ENCODE results near the gene CCN2.

CCN2 gene

DNA sequence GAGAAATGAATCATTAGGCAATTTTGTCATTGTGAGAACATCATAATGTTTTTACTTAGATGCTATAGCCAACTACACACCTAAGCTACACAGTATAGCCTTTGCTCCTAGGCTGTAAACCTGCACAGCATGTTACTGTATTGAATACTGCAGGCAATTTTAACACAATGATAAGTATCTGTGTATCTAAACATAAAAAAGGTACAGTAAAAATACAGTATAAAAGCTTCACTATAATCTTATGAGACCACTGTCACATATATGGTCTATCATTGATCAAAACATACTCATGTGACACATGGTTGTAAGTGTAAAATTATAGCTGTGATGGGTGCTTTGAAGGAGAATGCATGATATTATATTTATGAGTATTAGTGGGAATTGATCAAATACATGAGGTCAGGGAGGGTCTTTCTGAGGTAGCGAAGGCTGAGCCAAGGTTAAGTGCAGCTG is 29.2 kb upstream of the CCN2 start:
- Mint-ChIP-seq H3K27me3 (no peaks in the 10 kb centered on the region), H3K4me3 (no peak overlapping the region), H3K4me1 (no peaks in the 10 kb centered on the region), H3K36me3 (ENCODE audit: insufficient read depth) (no peaks in the 10 kb centered on the region), H3K27ac (ENCODE audit: low read depth) (no peak overlapping the region), H3K9me3 (no peaks in the 10 kb centered on the region)
- DNase-seq (ENCODE audit: low spot score in 2 of 2) (no peak), ATAC-seq (replicated peaks; ENCODE audit: extremely low read depth, poor library complexity, severe bottlenecking) (no peak)

DNA sequence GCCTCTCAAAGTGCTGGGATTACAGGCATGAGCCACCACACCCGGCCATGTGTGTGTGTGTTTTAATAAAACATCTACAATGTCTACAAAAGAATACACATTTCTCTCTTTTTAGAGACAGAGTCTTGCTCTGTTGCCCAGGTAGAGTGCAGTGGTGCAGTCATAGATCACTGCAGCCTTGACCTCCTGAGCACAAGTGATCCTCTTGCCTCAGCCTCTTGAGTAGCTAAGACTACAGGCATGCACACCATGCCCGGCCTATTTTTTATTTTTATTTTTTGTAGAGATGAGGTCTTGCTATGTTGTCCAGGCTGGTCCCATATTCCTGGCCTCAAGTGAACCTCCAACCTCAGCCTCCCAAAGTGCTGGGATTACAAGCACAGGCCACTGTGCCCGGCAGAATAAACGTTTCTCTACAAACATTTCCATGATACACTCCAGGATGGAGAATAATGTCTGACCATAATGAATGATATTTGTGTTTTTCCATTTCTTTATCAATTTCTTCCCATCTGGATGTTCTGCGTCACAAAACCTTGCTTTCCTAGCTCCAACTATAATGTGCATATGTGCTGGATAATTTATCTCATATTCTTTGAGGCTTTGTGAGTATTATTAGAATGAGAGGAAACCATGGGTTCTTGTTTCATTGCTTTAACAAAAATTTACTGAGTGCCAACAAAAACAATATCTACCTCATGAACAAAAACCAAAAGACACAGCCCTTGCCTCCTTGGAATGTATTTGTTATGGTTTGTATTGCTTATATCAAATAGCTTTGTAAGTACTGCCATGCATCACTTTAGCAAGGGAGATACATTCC is 28.6 kb upstream of the CCN2 start:
- Mint-ChIP-seq H3K4me1 (no peaks in the 10 kb centered on the region), H3K4me3 (no peak overlapping the region), H3K9me3 (no peaks in the 10 kb centered on the region), H3K27ac (ENCODE audit: low read depth) (no peak overlapping the region), H3K27me3 (no peaks in the 10 kb centered on the region), H3K36me3 (ENCODE audit: insufficient read depth) (no peaks in the 10 kb centered on the region)
- DNase-seq (ENCODE audit: low spot score in 2 of 2) (no peak), ATAC-seq (replicated peaks; ENCODE audit: extremely low read depth, poor library complexity, severe bottlenecking) (no peak)

DNA sequence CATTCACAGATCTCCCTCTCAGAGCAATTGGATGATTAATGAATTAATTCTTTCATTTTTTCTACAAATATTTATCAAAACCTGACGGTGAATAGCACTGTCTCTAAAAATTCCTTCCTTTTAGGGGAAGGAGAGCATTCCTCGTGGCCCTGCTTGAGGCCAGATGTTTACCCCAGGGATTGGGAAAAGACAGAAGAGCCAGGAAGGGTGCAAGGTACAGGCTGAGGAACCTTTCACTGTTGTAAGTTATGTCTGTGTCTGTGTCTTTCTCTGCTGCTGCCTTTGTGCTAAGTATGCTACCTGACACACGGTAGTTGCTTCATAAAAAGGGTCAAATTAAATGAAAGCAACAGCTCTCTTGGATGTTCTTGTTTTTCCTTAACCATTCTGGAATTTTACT is 27.4 kb upstream of the CCN2 start:
- no peak for DNase-seq (ENCODE audit: low spot score in 2 of 2)
- no peaks in the 10 kb centered on the region for H3K36me3 Mint-ChIP-seq (ENCODE audit: insufficient read depth)
- no peak overlapping the region for H3K4me3 Mint-ChIP-seq
- no peaks in the 10 kb centered on the region for H3K9me3 Mint-ChIP-seq
- no peaks in the 10 kb centered on the region for H3K27me3 Mint-ChIP-seq
- ATAC-seq (replicated peaks; ENCODE audit: extremely low read depth, poor library complexity, severe bottlenecking), result no peak
- no peaks in the 10 kb centered on the region for H3K4me1 Mint-ChIP-seq
- H3K27ac Mint-ChIP-seq (ENCODE audit: low read depth), result no peak overlapping the region

DNA sequence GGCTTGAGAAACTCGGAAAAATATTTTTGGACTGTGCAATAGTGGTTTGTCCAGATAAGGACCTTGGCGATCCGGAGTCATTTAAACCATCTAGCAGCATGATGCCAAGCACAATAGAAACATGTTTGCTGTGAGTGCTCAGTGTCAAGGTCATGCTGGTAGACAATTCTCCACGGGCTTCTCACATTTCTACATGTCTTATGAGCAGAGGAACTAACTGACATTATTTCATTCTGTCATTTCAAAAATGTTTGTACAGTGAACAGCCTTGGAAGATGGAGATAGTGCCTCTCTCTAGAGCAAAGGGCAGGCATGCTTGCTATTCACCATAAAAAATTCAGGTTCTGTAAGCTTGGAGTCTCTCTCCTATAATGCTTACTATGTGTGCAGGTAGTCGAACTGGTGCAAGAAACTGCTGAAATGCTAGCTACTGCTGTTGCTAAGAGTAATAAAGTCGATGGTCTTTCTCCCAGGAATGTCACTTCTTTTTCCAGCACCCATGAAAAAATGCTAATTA is 25.4 kb upstream of the CCN2 start:
- no peaks in the 10 kb centered on the region for H3K4me1 Mint-ChIP-seq
- ATAC-seq (replicated peaks; ENCODE audit: extremely low read depth, poor library complexity, severe bottlenecking) (no peak), DNase-seq (ENCODE audit: low spot score in 2 of 2) (no peak)
- H3K9me3 Mint-ChIP-seq, result no peaks in the 10 kb centered on the region
- H3K27me3 Mint-ChIP-seq, result no peaks in the 10 kb centered on the region
- no peak overlapping the region for H3K27ac Mint-ChIP-seq (ENCODE audit: low read depth)
- H3K4me3 Mint-ChIP-seq, result no peak overlapping the region
- no peaks in the 10 kb centered on the region for H3K36me3 Mint-ChIP-seq (ENCODE audit: insufficient read depth)

DNA sequence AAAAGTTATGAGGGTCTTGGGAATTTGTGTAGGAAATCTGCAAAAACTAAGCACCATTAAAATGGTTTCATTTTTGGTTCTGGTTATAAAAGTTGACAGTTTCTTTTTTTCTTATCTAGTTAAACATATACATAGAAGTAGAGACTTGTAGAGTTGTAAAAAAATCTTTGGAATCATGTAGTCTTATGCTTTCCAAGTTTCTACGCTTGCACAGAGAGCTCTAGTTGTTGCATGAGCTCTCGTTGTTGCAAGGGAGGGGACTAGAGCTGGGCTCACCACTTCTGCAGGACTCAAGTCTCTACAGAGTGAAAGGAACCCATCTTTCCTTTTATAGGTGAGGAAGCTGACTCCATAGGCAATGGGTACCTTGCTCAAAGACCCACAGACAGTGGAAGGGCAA is 21.6 kb upstream of the CCN2 start:
- Mint-ChIP-seq H3K4me3 (no peak overlapping the region), H3K27me3 (no peaks in the 10 kb centered on the region), H3K36me3 (ENCODE audit: insufficient read depth) (no peaks in the 10 kb centered on the region), H3K4me1 (no peaks in the 10 kb centered on the region), H3K27ac (ENCODE audit: low read depth) (no peak overlapping the region), H3K9me3 (no peaks in the 10 kb centered on the region)
- DNase-seq (ENCODE audit: low spot score in 2 of 2), result no peak
- no peak for ATAC-seq (replicated peaks; ENCODE audit: extremely low read depth, poor library complexity, severe bottlenecking)

DNA sequence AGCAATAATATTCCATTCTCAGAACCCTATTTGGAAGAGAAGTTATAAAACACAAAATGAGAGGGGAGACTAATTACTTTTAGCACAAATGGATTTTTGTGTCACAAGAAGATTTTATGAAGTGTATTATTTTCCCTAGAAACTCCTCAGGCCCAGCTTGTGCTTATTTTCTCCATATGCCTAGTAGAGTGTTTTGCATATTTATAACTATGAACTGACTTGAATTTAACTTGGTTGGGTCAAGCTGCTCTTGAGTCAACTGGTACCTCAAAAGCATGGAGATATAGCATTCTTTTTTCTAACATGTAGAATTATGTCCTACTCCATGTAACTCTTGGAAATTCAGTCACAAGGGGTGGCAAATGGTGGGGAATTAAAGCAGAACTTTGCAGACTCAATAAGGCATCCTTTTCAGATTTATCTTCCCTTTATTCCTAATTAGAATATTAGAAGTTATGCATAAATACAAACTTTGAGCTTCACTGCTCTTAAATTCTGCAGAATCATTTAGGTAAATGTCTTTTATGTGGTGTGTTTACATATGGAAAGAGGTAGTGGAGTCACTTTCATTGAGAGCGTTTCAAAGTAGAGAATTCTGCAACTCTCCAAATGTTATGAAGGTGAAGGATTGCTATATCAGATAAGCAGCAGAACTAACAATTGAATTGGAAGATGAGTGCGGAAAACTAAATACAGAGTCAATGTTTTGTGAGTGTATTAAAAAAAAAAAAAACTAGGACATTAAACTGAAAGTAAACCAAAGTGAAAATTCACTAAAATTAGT is 19.1 kb upstream of the CCN2 start:
- no peaks in the 10 kb centered on the region for H3K36me3 Mint-ChIP-seq (ENCODE audit: insufficient read depth)
- H3K4me3 Mint-ChIP-seq, result no peak overlapping the region
- no peaks in the 10 kb centered on the region for H3K27me3 Mint-ChIP-seq
- DNase-seq (ENCODE audit: low spot score in 2 of 2) (no peak), ATAC-seq (replicated peaks; ENCODE audit: extremely low read depth, poor library complexity, severe bottlenecking) (no peak)
- no peak overlapping the region for H3K27ac Mint-ChIP-seq (ENCODE audit: low read depth)
- H3K4me1 Mint-ChIP-seq, result no peaks in the 10 kb centered on the region
- no peaks in the 10 kb centered on the region for H3K9me3 Mint-ChIP-seq

DNA sequence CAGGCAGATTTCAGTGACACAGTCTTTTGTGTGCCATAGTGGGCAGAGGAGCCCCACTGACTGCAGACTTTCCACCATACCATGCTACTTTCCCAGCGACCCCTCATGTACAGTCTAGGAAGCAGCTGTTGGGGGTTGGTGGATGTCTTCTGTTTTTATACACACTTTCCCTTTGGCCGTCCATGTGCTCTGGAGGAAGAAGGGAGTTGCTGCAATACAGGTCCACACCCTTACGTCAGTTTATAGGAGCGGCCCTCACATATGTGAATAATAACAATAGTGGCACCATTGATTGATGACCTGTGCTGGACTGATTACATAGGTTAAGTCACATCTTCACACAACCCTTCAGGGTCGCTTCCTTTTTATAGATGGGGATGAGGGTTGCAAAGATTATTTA is 17.5 kb upstream of the CCN2 start:
- H3K9me3 Mint-ChIP-seq, result no peaks in the 10 kb centered on the region
- H3K36me3 Mint-ChIP-seq (ENCODE audit: insufficient read depth), result no peaks in the 10 kb centered on the region
- no peak for ATAC-seq (replicated peaks; ENCODE audit: extremely low read depth, poor library complexity, severe bottlenecking)
- no peak overlapping the region for H3K4me3 Mint-ChIP-seq
- no peaks in the 10 kb centered on the region for H3K4me1 Mint-ChIP-seq
- no peak for DNase-seq (ENCODE audit: low spot score in 2 of 2)
- H3K27ac Mint-ChIP-seq (ENCODE audit: low read depth), result no peak overlapping the region
- H3K27me3 Mint-ChIP-seq, result no peaks in the 10 kb centered on the region

DNA sequence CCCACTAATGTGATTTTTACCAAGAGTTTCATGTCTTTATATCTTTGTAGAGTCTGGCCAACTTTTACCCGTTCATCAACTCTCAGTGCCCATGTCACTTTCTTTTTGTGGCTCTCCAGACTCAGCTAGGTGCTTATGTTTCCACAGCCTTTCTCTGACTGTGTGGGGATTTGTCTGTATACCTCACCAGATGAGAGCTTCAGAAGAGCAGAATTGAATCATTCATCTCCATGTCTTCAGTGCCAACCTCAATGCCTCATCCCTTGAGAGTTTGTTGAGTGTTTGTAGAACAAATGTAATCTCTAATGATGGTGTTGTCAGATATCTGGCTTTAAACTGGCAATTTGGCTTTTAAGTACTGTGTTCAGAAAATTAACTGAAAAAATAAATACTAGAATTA is 16.8 kb upstream of the CCN2 start:
- DNase-seq (ENCODE audit: low spot score in 2 of 2), result no peak
- H3K27ac Mint-ChIP-seq (ENCODE audit: low read depth), result no peak overlapping the region
- H3K4me3 Mint-ChIP-seq, result no peak overlapping the region
- ATAC-seq (replicated peaks; ENCODE audit: extremely low read depth, poor library complexity, severe bottlenecking), result no peak
- no peaks in the 10 kb centered on the region for H3K9me3 Mint-ChIP-seq
- H3K36me3 Mint-ChIP-seq (ENCODE audit: insufficient read depth), result no peaks in the 10 kb centered on the region
- H3K4me1 Mint-ChIP-seq, result no peaks in the 10 kb centered on the region
- no peaks in the 10 kb centered on the region for H3K27me3 Mint-ChIP-seq

DNA sequence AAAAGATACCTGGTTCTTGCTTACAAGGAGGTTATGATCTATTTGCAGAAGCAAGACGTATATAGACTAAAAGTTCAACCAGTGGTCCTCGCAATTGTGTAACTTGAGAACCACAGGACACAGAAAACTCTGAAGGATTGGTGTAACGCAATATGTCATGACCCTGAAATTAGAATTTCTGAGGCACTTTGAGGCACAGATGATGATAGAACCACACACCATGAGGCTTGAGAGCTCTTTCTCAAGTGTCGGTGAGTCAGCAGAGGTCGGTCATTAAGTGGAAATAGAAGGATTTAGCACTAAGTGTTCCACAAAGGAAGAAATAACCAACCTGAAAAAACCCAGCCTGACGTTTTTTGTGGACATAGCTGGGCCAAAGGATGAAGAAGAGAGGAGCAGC is 15.3 kb upstream of the CCN2 start:
- H3K27ac Mint-ChIP-seq (ENCODE audit: low read depth), result no peak overlapping the region
- H3K4me1 Mint-ChIP-seq, result no peaks in the 10 kb centered on the region
- no peaks in the 10 kb centered on the region for H3K9me3 Mint-ChIP-seq
- H3K36me3 Mint-ChIP-seq (ENCODE audit: insufficient read depth), result no peaks in the 10 kb centered on the region
- no peaks in the 10 kb centered on the region for H3K27me3 Mint-ChIP-seq
- ATAC-seq (replicated peaks; ENCODE audit: extremely low read depth, poor library complexity, severe bottlenecking) (no peak), DNase-seq (ENCODE audit: low spot score in 2 of 2) (no peak)
- no peak overlapping the region for H3K4me3 Mint-ChIP-seq

DNA sequence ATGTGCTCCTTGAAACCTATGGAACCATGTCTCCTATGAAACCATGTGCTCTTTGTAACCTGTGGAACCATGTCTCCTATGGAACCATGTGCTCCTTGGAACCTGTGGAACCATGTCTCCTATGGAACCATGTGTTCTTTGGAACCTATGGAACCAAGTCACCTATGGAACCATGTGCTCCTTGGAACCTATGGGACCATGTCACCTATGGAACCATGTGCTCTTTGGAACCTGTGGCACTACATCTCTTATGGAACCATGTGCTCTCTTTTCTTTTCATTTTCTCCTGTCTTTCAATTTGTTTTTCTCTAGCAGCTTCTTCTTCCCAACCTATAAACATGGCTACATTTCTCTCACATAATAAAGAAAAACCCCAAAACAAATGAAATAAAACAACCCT is 11.9 kb upstream of the CCN2 start:
- no peaks in the 10 kb centered on the region for H3K9me3 Mint-ChIP-seq
- no peak for ATAC-seq (replicated peaks; ENCODE audit: extremely low read depth, poor library complexity, severe bottlenecking)
- H3K36me3 Mint-ChIP-seq (ENCODE audit: insufficient read depth), result no peaks in the 10 kb centered on the region
- no peaks in the 10 kb centered on the region for H3K4me1 Mint-ChIP-seq
- H3K4me3 Mint-ChIP-seq, result no peak overlapping the region
- no peak overlapping the region for H3K27ac Mint-ChIP-seq (ENCODE audit: low read depth)
- H3K27me3 Mint-ChIP-seq, result no peaks in the 10 kb centered on the region
- DNase-seq (ENCODE audit: low spot score in 2 of 2), result no peak

DNA sequence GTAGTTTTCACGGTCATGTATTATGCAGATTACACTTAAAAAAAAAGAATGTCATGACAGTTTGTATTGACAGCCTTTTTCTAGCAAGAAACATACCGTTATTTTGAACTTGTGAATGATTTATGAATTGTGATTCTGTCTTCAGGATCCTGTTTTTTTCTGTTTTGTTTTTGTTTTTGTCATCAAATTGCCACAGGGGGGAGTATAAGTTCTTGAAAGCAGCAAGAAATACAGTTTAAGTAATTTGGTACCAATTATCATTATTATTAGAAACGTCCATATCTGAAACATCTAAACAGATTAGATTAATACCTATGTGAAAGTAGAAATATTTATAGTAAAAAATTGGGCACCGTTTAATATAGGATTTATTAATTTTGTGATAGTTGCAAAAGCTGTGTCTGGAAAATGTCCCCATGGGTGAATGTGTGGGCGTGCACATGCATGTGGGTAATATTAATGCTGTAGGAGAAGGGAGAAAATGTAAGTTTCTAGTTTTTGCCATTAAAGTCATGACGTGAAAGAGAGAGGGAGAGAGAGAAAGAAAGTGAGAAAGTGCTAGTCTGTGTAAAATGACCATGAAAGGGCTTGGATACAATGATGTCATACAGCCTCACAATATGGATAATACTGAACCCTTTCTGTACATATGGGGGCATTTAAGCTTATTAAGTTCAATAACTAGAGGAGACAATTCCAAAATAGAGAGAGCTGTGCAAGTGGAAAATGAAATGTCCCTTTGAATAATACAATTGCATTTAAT is 9.4 kb upstream of the CCN2 start:
- no peak overlapping the region for H3K27ac Mint-ChIP-seq (ENCODE audit: low read depth)
- H3K4me3 Mint-ChIP-seq, result no peak overlapping the region
- ATAC-seq (replicated peaks; ENCODE audit: extremely low read depth, poor library complexity, severe bottlenecking), result no peak

DNA sequence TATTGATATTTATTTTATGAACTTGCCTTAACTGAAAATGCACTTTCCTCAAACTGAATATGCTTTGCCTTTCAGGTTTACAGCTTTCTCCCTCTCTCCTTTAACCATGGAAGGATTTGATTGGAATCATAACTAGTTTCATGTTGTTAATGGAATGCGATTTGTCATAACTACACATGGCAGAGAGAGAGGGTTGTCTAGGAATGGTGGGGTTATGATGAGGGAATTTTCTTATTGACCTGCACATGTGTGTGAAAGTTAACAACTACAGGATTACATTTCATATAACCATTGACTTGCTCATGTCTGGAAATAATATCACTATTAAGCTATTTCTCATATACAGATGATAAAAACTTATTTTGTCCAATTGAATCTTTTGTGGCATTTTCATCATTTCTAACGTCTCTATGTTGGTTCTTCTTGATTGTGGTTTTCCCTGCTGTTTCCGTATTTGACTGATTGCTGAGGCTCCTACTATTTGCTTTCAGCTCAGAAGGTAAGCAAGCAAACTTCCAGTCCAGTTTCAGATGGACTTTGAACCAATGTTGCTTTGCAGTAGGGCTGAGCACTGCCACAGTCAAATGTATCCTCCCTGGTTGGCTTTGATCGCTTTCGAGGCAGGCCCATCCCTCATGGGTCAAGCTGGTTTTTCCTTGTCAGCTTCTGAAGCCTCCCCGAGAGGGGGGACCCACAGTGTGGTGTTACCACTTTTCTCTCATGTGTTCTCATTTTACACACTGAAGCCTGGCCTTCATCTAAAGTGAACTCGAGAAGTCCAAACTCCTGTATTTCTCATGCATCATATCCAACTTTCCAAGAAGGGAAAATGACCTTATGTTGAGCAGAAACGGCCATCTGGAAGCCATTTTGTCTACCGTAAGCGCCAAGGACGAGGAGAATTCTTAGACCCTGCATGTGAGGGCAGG is 7.6 kb upstream of the CCN2 start:
- no peaks in the 10 kb centered on the region for H3K9me3 Mint-ChIP-seq
- no peak for ATAC-seq (replicated peaks; ENCODE audit: extremely low read depth, poor library complexity, severe bottlenecking)
- H3K27me3 Mint-ChIP-seq, result no peaks in the 10 kb centered on the region

More for the DNA sequence above, 9.4 kb upstream of the CCN2 start:
- Mint-ChIP-seq H3K9me3 (no peaks in the 10 kb centered on the region), H3K36me3 (ENCODE audit: insufficient read depth) (no peaks in the 10 kb centered on the region), H3K27me3 (no peaks in the 10 kb centered on the region), H3K4me1 (no peaks in the 10 kb centered on the region)
- DNase-seq (ENCODE audit: low spot score in 2 of 2), result no peak

More for the DNA sequence above, 7.6 kb upstream of the CCN2 start:
- H3K27ac Mint-ChIP-seq (ENCODE audit: low read depth), result no peak overlapping the region
- H3K4me1 Mint-ChIP-seq, result no peaks in the 10 kb centered on the region
- no peak overlapping the region for H3K4me3 Mint-ChIP-seq
- no peak for DNase-seq (ENCODE audit: low spot score in 2 of 2)
- H3K36me3 Mint-ChIP-seq (ENCODE audit: insufficient read depth), result no peaks in the 10 kb centered on the region
